HL-60 (cell line): Measurements from ENCODE around the gene CIZ1.

Source experiments
- CTCF ChIP-seq: IDR thresholded peaks from one replicate; pipeline ENCODE4 v1.5.1; 2011; ENCODE audit warnings: low read length, control low read depth, inconsistent platforms; ENCODE audit not compliant: insufficient read depth
- POLR2AphosphoS5 ChIP-seq: IDR thresholded peaks from 2 replicates; pipeline ENCODE4 v1.6.1; 2012; ENCODE audit warnings: low read depth
- REST ChIP-seq: IDR thresholded peaks from 2 replicates; pipeline ENCODE4 v1.6.1; 2012; ENCODE audit warnings: low read depth; ENCODE audit not compliant: insufficient replicate concordance
- SPI1 ChIP-seq: IDR thresholded peaks from 2 replicates; pipeline ENCODE4 v1.6.1; 2012; ENCODE audit warnings: low read depth, mild to moderate bottlenecking, borderline replicate concordance

- no peak for TF ChIP-seq POLR2AphosphoS5
- no peak for TF ChIP-seq CTCF
- TF ChIP-seq SPI1: no peak
- no peak for TF ChIP-seq REST
Observed at GRCh38 chr9:128169925-128170324, 21.4 kb downstream of the CIZ1 start.
